ENCODE measurements around the gene ASTN2.

GRCh38 chr9:117250610-117251215, 164.1 kb downstream of the ASTN2 start:
- TF ChIP-seq RNF2 (IDR thresholded peaks at IDR 0.05; ENCODE audit: borderline replicate concordance, low read depth): no peak
- no peak for TF ChIP-seq NR3C1 (IDR thresholded peaks at IDR 0.05)
- TF ChIP-seq SREBF2 (IDR thresholded peaks at IDR 0.05): no peak
